GM21367 (cell line): ENCODE data around the gene CKS2.
"Not testable (repeated sequence)": the region's sequence is repeated elsewhere in the genome, so short reads cannot be mapped to it uniquely, and the experiment has no call there.

Experiments used
- ATAC-seq: cut with Tn5 transposase; IDR thresholded peaks from one replicate; pipeline ENCODE4 v1.9.1; 2021; ENCODE audit not compliant: unreplicated experiment

Gene CKS2

DNA sequence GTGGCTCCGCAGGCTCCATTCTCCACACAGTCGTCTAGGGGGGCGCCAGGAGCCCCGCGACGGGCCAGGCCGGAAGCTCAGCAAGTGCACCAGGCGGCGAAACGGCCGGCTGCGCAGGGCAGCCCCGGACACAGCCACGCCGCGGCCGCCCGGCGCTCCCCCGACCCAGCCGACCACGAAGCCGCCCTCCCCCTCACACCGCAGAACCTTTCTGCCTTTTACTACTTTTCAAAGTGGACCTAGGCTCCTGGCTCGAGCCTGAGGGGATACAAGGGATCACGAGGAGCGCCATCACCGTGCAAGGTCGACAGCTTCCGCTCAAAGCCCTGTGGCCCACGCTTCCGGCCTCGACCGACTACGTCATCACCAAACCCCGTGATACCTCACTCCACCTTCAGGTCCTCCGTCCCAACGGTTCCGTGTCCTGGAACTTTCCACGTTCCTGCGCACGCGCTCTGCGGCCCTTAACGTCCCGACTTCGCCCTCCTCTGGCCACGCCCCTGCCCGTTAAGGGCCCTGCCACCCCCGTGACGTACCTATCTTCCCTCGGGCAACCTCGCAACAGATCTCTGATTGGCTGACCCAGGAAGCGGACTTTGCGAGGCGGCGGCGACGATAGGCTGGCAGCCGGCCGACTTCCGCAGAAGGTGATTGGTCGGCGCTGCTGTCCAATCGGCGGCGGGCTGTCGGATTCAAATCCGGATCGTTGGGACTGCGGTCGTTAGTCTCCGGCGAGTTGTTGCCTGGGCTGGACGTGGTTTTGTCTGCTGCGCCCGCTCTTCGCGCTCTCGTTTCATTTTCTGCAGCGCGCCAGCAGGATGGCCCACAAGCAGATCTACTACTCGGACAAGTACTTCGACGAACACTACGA lies at the start of gene CKS2:
Gene CKS2, plus strand, starts transcription at position 721 of the 871 bp plus-strand sequence. Its CDS starts 98 bp downstream, at position 819.
- ATAC-seq, result peak; percentile 86

DNA sequence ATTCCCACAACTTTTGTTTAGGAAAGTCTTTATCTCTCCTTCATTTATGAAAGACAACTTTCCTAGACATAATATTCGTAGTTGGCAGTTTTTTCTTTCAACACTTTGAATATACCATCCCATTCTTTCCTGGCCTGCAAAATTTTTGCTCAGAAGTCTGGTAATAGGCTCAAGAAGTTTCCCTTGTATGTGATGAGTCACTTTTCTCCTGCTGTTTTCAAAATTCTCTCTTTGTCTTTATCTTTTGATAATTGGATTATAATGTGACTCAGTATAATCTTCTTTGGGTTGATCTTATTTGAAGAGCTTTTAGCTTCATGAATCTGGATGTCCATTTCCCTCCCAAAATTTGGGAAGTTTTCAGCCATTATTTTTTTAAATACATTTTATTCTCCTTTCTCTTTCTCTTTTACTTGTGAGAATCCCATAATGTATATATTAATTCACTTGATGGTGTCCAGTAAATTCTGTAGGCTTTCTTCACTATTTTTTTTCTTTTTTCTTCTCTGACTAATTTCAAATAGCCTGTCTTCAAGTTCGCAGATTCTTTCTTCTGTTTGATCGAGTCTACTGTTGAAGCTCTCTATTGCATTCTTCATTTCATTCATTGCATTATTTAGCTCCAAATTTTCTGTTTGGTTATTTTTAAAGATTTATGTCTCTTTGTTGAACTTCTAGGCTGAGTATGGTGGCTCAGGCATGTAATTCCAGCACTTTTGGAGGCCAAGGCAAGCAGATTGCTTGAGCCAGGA lies 37.3 kb upstream of the CKS2 start:
- no peak for ATAC-seq

GRCh38 chr9:89274838-89275237 lies 36.2 kb upstream of the CKS2 start:
- no peak for ATAC-seq

- not testable (repeated sequence) for ATAC-seq
These were observed 35.0 kb upstream of the CKS2 start for GRCh38 chr9:89276040-89276439.

DNA sequence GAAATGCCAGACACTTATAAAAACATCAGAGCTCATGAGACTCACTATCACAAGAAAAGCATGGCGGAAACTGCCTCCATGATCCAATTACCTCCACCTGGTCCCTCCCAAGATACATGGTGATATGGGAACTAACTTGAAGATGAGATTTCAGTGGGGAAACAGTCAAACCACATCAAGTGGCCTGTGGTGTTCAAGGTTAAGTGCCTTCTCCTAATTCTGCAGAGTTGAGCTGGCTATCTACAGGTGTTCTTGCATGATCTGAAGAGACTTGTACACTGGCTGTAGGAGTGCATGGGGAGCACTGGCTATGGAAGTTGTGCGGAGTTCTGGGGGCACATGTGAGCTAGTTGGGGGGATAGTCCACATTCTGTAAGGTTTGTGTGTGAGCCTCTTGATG lies 34.0 kb upstream of the CKS2 start:
- ATAC-seq, result no peak

- no peak for ATAC-seq
These were observed 33.5 kb upstream of the CKS2 start for GRCh38 chr9:89277454-89277853.

- no peak for ATAC-seq
These were observed 32.4 kb upstream of the CKS2 start for GRCh38 chr9:89278551-89278950.

- no peak for ATAC-seq
These were observed 31.8 kb upstream of the CKS2 start for GRCh38 chr9:89278997-89279739.

- ATAC-seq, result no peak
These were observed 29.9 kb upstream of the CKS2 start for GRCh38 chr9:89281106-89281505.

DNA sequence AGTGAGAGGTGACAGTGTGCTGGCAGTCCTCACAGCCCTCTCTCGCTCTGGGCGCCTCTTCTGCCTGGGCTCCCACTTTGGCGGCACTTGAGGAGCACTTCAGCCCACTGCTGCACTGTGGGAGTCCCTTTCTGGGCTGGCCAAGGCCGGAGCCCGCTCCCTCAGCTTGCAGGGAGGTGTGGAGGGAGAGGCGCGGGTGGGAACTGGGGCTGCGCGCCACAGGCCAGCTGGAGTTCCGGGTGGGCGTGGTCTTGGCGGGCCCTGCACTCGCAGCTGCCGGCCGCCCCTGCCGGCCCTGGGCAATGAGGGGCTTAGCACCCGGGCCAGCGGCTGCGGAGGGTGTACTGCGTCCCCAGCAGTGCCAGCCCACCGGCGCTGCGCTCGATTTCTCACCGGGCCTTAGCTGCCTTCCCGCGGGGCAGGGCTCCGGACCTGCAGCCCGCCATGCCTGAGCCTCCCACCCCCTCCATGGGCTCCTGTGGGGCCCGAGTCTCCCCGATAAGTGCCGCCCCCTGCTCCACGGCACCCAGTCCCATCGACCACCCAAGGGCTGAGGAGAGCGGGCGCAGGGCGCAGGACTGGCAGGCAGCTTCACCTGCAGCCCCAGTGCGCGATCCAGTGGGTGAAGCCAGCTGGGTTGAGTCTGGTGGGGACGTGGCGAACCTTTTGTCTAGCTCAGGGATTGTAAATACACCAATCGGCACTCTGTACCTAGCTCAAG lies 28.6 kb upstream of the CKS2 start:
- ATAC-seq, result not testable (repeated sequence)

DNA sequence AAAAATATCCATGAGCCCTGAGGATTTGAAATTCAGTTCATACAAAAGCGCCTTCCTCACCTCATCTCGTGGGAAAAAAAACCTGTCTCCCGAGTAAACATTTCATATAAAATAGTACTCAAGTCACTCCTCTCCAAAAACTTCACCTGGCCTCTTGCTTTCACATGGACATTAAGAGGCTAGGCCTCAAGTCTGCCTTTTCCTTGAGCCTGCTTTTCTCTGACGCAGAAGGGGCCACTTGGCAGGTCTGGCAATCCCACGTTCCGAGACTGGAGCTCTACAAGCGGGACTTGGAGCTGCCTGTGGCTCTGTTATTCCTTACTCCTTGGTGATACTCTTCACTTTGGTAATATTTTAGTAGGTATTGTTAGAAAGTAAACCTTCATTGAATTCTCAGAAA lies 26.9 kb upstream of the CKS2 start:
- no peak for ATAC-seq

DNA sequence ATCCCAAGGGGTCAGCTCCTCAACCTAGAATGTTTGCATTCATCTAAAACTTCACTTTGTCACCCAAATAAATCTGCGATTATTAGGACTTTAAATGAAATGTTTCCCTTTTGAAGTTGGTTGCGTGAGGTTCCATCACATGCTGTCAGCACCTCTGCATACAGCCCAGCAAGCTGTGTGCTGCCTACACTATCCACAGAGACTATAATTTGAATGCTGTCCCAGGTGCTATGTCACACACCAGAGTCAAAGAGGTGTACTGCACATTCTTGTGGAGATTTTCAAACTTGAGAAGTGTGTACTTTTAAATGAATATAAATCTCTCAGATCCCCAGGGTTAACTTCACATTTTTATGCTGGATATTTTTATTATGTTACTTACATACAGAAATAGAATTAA lies 19.3 kb upstream of the CKS2 start:
- ATAC-seq, result no peak

- no peak for ATAC-seq
These were observed 18.0 kb upstream of the CKS2 start for GRCh38 chr9:89293014-89293413.

GRCh38 chr9:89295400-89295799 lies 15.6 kb upstream of the CKS2 start:
- ATAC-seq, result no peak

- ATAC-seq, result not testable (repeated sequence)
These were observed 9.0 kb upstream of the CKS2 start for GRCh38 chr9:89301996-89302395.

DNA sequence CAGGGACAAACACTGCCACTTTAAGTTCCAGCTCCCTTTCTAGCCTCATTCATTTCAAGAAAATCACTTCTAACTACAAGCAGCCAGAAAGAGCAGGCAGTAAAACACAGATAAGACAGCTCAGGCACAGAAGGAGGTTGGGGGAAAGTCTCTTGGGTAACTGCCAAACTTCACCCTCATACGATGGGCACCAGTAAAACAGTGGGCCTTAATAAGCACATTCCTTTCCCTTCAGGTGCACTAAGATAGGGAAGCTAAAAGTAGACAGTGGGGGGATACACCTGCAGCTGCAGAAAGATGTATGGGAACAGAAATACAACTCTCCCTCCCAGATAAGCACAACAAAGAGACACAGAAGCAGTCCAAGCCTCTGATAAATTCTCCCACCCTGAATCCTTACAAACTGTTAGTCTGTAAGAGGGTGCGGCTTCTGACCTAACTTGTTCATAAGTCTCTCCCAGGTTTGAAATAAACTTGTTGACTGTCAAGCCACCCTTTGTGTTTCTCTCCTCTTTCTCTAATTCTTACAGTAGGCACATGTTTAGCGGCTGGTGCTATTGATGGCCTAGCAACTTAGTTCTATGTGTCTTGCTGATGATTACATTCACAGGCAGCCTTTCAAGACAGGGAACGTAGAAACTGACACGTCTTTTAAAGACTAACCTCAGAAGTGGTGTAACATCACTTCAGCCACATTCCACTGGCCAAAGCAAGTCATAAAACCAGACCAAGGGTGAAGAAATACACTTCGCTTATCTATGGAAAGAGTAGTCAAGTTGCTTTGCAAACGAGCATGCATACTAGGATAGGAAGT lies 6.8 kb upstream of the CKS2 start:
- no peak for ATAC-seq

DNA sequence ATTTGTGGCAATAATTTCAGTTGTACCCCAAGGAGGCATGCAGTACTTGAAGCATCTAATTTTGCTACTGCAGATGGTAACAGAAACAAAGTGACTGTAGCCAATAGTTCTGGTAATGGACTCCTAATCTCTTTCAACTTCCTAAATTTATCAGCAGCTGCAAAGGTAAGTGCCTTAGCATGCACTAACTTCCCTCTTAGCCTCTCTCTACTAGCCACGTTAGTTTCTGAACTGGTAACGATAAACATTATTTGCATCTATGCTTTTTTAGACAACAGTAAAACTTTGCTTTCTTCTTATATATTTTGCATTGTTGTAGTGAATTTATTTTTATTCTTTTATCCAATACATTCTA lies 6.2 kb upstream of the CKS2 start:
- no peak for ATAC-seq

GRCh38 chr9:89305868-89306267 lies 5.1 kb upstream of the CKS2 start:
- no peak for ATAC-seq

DNA sequence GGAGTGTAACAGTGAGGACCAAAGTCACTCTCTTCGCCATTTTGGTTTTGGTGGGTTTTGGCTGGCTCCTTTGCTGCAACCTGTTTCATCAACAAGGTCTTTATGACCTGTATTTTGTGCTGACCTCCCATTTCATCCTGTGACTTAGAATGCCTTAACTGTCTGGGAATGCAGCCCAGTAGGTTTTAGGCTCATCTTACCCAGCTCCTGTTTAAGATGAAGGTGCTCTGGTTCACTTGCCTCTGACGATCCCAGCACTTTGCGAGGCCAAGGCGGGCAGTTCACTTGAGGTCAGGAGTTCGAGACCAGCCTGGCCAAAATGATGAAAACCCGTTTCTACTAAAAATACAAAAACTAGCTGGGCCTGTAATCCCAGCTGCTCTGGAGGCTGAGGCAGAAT lies 1.8 kb upstream of the CKS2 start:
- ATAC-seq, result no peak
